H9 (cell line): Measurements from ENCODE around the gene DHX58. TPM values are rescaled to one million over a fixed set of nuclear protein-coding genes. Genes with fewer than 3 reads are reported as not detected.
A peak's percentile ranks its signal among the peaks of the same experiment; 100 is the strongest.

Experiments
- DNase-seq: peaks from one replicate; pipeline ENCODE4 v3.0.0-alpha.2; 2017
- H2AFZ ChIP-seq: one replicate; pipeline ENCODE4 v1.6.1; 2013; ENCODE audit warnings: mild to moderate bottlenecking, low read length, control low read depth, moderate library complexity
- H2AK5ac ChIP-seq: 2 replicates; pipeline ENCODE4 v1.6.1; 2013; ENCODE audit warnings: low read length, control low read depth, mixed read lengths; ENCODE audit not compliant: insufficient read length
- H2BK120ac ChIP-seq: one replicate; pipeline ENCODE4 v1.6.1; 2013; ENCODE audit warnings: low read depth, mild to moderate bottlenecking, low read length, control low read depth, inconsistent platforms; ENCODE audit not compliant: poor library complexity, severe bottlenecking
- H2BK12ac ChIP-seq: 2 replicates; pipeline ENCODE4 v1.6.1; 2013; ENCODE audit warnings: low read length, control low read depth, mixed read lengths, low read depth; ENCODE audit not compliant: insufficient read length
- H2BK15ac ChIP-seq: 2 replicates; pipeline ENCODE4 v1.6.1; 2013; ENCODE audit warnings: low read depth, low read length, control low read depth
- H2BK20ac ChIP-seq: one replicate; pipeline ENCODE4 v1.6.1; 2013; ENCODE audit warnings: low read depth, mild to moderate bottlenecking, low read length, control low read depth, inconsistent platforms; ENCODE audit not compliant: poor library complexity, severe bottlenecking
- H2BK5ac ChIP-seq: 2 replicates; pipeline ENCODE4 v1.6.1; 2013; ENCODE audit warnings: low read length, control low read depth, mixed read lengths; ENCODE audit not compliant: insufficient read length
- H3K14ac ChIP-seq: 2 replicates; pipeline ENCODE4 v1.6.1; 2013; ENCODE audit warnings: low read length, control low read depth; ENCODE audit not compliant: insufficient read depth
- H3K18ac ChIP-seq: 2 replicates; pipeline ENCODE4 v1.6.1; 2013; ENCODE audit warnings: low read depth, mild to moderate bottlenecking, mixed read lengths, low read length, control low read depth; ENCODE audit not compliant: insufficient read length
- H3K23ac ChIP-seq: 2 replicates; pipeline ENCODE4 v1.6.1; 2013; ENCODE audit warnings: low read length, control low read depth, mixed read lengths, low read depth; ENCODE audit not compliant: insufficient read length
- H3K23me2 ChIP-seq: 2 replicates; pipeline ENCODE4 v1.6.1; 2013; ENCODE audit warnings: low read depth, mild to moderate bottlenecking, mixed read lengths, low read length, control low read depth; ENCODE audit not compliant: insufficient read length, poor library complexity, severe bottlenecking
- H3K27ac ChIP-seq: 2 replicates; pipeline ENCODE4 v1.5.1; 2013; ENCODE audit warnings: low read length, control low read depth, mixed read lengths, low read depth; ENCODE audit not compliant: insufficient read length
- H3K27me3 ChIP-seq: 2 replicates; pipeline ENCODE4 v1.6.1; 2013; ENCODE audit warnings: low read length, control low read depth, inconsistent platforms; ENCODE audit not compliant: insufficient read depth
- H3K4ac ChIP-seq: 2 replicates; pipeline ENCODE4 v1.6.1; 2013; ENCODE audit warnings: low read depth, mild to moderate bottlenecking, control low read depth, inconsistent platforms, low read length, moderate library complexity
- H3K4me1 ChIP-seq: 2 replicates; pipeline ENCODE4 v1.6.1; 2013; ENCODE audit warnings: low read length, control low read depth, inconsistent platforms; ENCODE audit not compliant: insufficient read depth
- H3K4me2 ChIP-seq: 2 replicates; pipeline ENCODE4 v1.6.1; 2013; ENCODE audit warnings: low read length, control low read depth, mixed read lengths; ENCODE audit not compliant: insufficient read length, insufficient read depth
- H3K56ac ChIP-seq: 2 replicates; pipeline ENCODE4 v1.6.1; 2013; ENCODE audit warnings: low read depth, mild to moderate bottlenecking, mixed read lengths, low read length, control low read depth; ENCODE audit not compliant: insufficient read length
- H3K79me1 ChIP-seq: 2 replicates; pipeline ENCODE4 v1.6.1; 2013; ENCODE audit warnings: low read depth, mild to moderate bottlenecking, moderate library complexity, low read length, control low read depth, inconsistent platforms; ENCODE audit not compliant: insufficient read depth, poor library complexity, severe bottlenecking
- H3K79me2 ChIP-seq: 2 replicates; pipeline ENCODE4 v1.6.1; 2013; ENCODE audit warnings: low read length, control low read depth, inconsistent platforms; ENCODE audit not compliant: insufficient read depth
- H3K9ac ChIP-seq: 2 replicates; pipeline ENCODE4 v1.6.1; 2013; ENCODE audit warnings: low read length, control low read depth, mixed read lengths; ENCODE audit not compliant: insufficient read length; ENCODE audit errors: extremely low read depth
- H3K9me3 ChIP-seq: one replicate; pipeline ENCODE4 v1.6.1; 2013; ENCODE audit warnings: low read depth, low read length, inconsistent platforms; ENCODE audit not compliant: control insufficient read depth
- H3T11ph ChIP-seq: one replicate; pipeline ENCODE4 v1.6.1; 2013; ENCODE audit warnings: mild to moderate bottlenecking, low read length, control low read depth, inconsistent platforms
- H4K20me1 ChIP-seq: one replicate; pipeline ENCODE4 v1.6.1; 2013; ENCODE audit not compliant: control insufficient read depth, insufficient read length, insufficient read depth
- H4K5ac ChIP-seq: 2 replicates; pipeline ENCODE4 v1.6.1; 2013; ENCODE audit warnings: low read depth, mild to moderate bottlenecking, mixed read lengths, low read length, control low read depth; ENCODE audit not compliant: insufficient read length
- H4K8ac ChIP-seq: replicated peaks from 2 replicates; pipeline ENCODE4 v1.6.1; 2013; ENCODE audit warnings: low read length, control low read depth, mixed read lengths, low read depth; ENCODE audit not compliant: insufficient read length
- H4K91ac ChIP-seq: 2 replicates; pipeline ENCODE4 v1.6.1; 2013; ENCODE audit warnings: low read depth, mild to moderate bottlenecking, moderate library complexity, mixed read lengths, low read length, control low read depth; ENCODE audit not compliant: insufficient read length
- H3K27ac Mint-ChIP-seq, 3 experiments: 2 replicates in 2 of 3; 3 replicates in 1 of 3; pipeline ENCODE4 v1.8.0; 2020 to 2021; ENCODE audit warnings: mixed read lengths in 3 of 3, mild to moderate bottlenecking in 1 of 3, moderate library complexity in 1 of 3
- H3K27me3 Mint-ChIP-seq: 2 replicates; pipeline ENCODE4 v1.8.0; 2021; ENCODE audit warnings: low read depth, mild to moderate bottlenecking, moderate library complexity, mixed read lengths
- H3K36me3 Mint-ChIP-seq, 3 experiments: 2 replicates in 2 of 3; 3 replicates in 1 of 3; pipeline ENCODE4 v1.8.0; 2020 to 2021; ENCODE audit warnings: low read depth in 3 of 3, mixed read lengths in 3 of 3; ENCODE audit not compliant: insufficient read depth in 1 of 3
- H3K4me1 Mint-ChIP-seq, 2 experiments: 2 replicates each; pipeline ENCODE4 v1.8.0; 2020; ENCODE audit warnings: mixed read lengths in 2 of 2
- H3K4me3 Mint-ChIP-seq, 2 experiments: 2 replicates in 1 of 2; 3 replicates in 1 of 2; pipeline ENCODE4 v1.8.0; 2020 to 2021; ENCODE audit warnings: mild to moderate bottlenecking in 2 of 2, mixed read lengths in 2 of 2, moderate library complexity in 1 of 2
- H3K9me3 Mint-ChIP-seq, 2 experiments: 2 replicates in 1 of 2; 3 replicates in 1 of 2; pipeline ENCODE4 v1.8.0; 2020; ENCODE audit warnings: mild to moderate bottlenecking in 2 of 2, mixed read lengths in 2 of 2, moderate library complexity in 1 of 2
- CTCF ChIP-seq: fragments of 200-600 bp; sonication (generic); conservative IDR thresholded peaks from 3 replicates; pipeline ENCODE4 v1.8.0; 2021; ENCODE audit warnings: antibody characterized with exemption, mild to moderate bottlenecking
- WGBS: extraction: QIAGEN DNeasy Blood & Tissue Kit; methylation state at CpG from one replicate; pipeline ENCODE4 v1.1.7; 2013; ENCODE audit warnings: missing lambda C conversion rate, low lambda C conversion rate, mixed read lengths; ENCODE audit not compliant: insufficient read length; ENCODE audit errors: extremely low coverage; 5-methylcytosine and 5-hydroxymethylcytosine counted together
- total RNA-seq: library from RNA; stranded (reverse); gene quantifications from 2 replicates; pipeline ENCODE4 v1.2.1, GENCODE V29; 2021

The DHX58 gene
- total RNA-seq, 1 experiment from 2014 or later: 3.9 TPM

- Histone ChIP-seq H3K14ac (no peak overlapping the region), H2BK12ac (no peak overlapping the region), H2AK5ac (no peak overlapping the region), H3K9me3 (no peaks in the 10 kb centered on the region), H2BK15ac (no peak overlapping the region), H3T11ph (no peak overlapping the region), H2AFZ (no peak overlapping the region), H3K27me3 (no peaks in the 10 kb centered on the region), H3K18ac (no peak overlapping the region), H3K23me2 (peaks cover 6% of the 10 kb centered on the region), H3K4ac (no peak overlapping the region), H3K79me1 (no peaks in the 10 kb centered on the region), H2BK20ac (no peak overlapping the region), H3K4me2 (peak overlapping the region; percentile 48), H3K56ac (no peak overlapping the region), H2BK5ac (no peak overlapping the region), H3K79me2 (no peaks in the 10 kb centered on the region), H4K5ac (no peak overlapping the region), H3K27ac (no peak overlapping the region), H4K20me1 (no peaks in the 10 kb centered on the region), H2BK120ac (no peak overlapping the region), H3K23ac (no peak overlapping the region), H3K4me1 (0 out of 2 replicates have a peak, but pooled peaks cover 3% of the 10 kb centered on the region), H4K8ac (no peak overlapping the region), H3K9ac (no peak overlapping the region), H4K91ac (no peak overlapping the region)
- no peaks in the 10 kb centered on the region for H3K9me3 Mint-ChIP-seq
- 0 out of 3 replicates have a peak, but pooled peaks have one; percentile 15 for TF ChIP-seq CTCF
- no peaks in the 10 kb centered on the region; a peak in 1 of 7 replicates for H3K36me3 Mint-ChIP-seq
- peaks cover 14% of the 10 kb centered on the region for H3K27me3 Mint-ChIP-seq
- peaks cover 6 to 20% of the 10 kb centered on the region in 2 experiments for H3K4me1 Mint-ChIP-seq
- H3K4me3 Mint-ChIP-seq: peak overlapping the region; percentile 68 to 80
- H3K27ac Mint-ChIP-seq: no peak overlapping the region
- DNase-seq: no peak
- no CpG with 5 or more reads among the region's 67 CpGs for WGBS
Measured at GRCh38 chr17:42072323-42073187, 40.0 kb downstream of the DHX58 start.
